Nucleus accumbens (tissue), 56 donors: ENCODE measurements around the gene CCDC149.

Source experiments
- DNase-seq, 56 donors: peaks; one replicate each; lab custom pipeline; 2025; lab: John Stamatoyannopoulos, UW

Gene CCDC149

GRCh38 chr4:24781999-24782745 is 130.7 kb downstream of the CCDC149 start:
- DNase-seq: peak in 4 of 56 donors; percentile 8 to 28 (median 10)

- no peak for DNase-seq
Observed at GRCh38 chr4:24780936-24781495, 131.8 kb downstream of the CCDC149 start.

DNA sequence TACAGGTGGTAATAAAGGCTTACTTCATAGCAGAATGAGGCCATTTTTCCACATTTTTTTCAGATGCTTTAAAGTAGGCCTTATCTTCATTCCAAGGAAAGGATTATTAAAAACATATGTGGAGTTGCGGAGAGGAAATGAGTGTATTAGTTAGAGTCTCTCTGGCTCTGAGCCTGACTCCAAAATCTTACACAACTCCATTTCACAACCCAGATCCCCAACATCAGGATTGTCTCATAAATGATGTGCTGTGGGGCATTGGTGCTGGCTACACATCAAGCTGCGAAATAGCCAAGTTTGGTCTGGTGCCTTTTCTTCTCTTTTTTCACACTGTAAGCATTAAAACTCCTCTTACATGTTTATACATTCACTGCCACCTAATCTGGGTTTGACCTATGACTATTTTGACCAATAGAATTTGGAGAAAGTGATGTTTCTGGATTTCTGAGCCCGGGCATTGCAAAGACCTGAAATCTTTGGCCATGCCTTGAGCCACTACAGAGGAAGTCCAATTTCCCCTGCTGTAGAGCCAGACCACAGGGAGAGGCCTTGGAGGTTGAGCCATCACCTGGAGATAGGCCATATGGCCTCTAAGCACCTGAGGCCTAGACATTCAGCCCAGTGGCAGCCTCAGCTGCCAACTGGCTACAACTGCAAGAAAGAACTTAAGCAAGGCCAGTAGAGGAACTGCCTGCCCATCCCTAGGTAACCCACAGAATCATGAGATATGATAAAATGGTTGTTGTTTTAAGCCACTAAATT is 134.2 kb downstream of the CCDC149 start:
- DNase-seq: no peak

GRCh38 chr4:24777536-24778463 is 135.0 kb downstream of the CCDC149 start:
- DNase-seq: no peak

GRCh38 chr4:24775750-24776149 is 137.1 kb downstream of the CCDC149 start:
- no peak for DNase-seq

- no peak for DNase-seq
Observed at GRCh38 chr4:24775032-24775605, 137.7 kb downstream of the CCDC149 start.

GRCh38 chr4:24774452-24774851 is 138.4 kb downstream of the CCDC149 start:
- DNase-seq: no peak

- no peak for DNase-seq
Observed at GRCh38 chr4:24772952-24773351, 139.9 kb downstream of the CCDC149 start.

- no peak for DNase-seq
Observed at GRCh38 chr4:24772061-24772705, 140.7 kb downstream of the CCDC149 start.

- DNase-seq: no peak
Observed at GRCh38 chr4:24771241-24771640, 141.6 kb downstream of the CCDC149 start.

GRCh38 chr4:24770667-24771066 is 142.2 kb downstream of the CCDC149 start:
- no peak for DNase-seq

DNA sequence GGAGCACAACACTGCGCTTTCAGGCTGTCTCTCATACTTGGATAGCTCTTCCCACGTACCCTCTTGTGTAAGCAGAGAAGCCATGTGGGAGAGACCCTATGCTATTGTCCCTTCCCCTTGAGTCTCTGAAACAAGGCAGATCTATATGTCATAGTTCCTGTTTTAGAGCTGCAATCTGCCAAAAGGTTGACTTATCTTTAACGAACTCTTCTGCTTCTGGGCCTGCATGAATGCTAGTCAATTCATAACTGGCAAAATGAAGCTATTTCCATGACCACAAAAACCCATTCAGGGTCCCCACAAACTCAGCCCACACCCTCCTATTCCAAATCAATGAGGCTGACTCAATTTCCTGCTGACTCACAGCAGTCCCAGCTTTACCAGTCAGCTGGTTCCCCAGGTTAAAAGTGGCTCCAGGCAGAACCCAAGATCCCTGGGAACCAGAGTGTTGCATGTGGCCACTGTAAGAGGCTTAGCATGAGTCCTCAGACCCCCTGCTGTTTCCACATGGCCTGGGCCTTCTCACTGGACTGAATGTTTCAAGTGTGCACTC is 142.7 kb downstream of the CCDC149 start:
- peak in 2 of 56 donors; percentile 2 to 3 for DNase-seq

GRCh38 chr4:24769571-24769970 is 143.3 kb downstream of the CCDC149 start:
- no peak for DNase-seq

GRCh38 chr4:24768604-24769003 is 144.2 kb downstream of the CCDC149 start:
- DNase-seq: no peak

- DNase-seq: no peak
Observed at GRCh38 chr4:24768006-24768405, 144.8 kb downstream of the CCDC149 start.

DNA sequence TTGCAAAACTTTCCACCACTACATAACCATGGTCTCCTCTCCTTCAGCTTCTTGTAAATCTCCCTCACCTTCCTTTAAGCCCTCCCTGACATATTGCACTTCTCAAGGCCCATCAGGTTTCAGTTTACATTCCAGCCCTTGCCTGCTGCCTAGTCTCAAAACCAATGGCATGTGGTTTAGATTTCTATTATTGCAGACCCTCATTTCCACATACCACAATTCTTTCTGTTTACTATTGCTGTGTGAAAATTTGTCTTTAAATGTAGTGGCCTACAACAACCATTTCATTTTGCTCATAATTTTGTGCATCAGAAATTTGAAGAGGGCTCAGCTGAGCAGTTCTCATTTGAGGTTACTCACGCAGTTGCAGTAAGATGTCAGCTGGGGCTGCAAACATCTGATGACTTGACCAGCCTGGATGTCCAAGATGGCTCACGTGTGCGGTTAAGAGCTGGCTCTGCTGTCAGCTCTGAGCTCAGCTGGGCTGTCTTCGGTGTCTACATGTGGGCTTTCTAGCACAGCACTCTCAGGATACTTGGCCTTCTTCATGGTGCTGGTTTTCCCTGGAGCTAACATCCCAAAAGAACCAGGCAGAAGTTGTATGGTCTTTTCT is 147.4 kb downstream of the CCDC149 start:
- no peak for DNase-seq

GRCh38 chr4:24764345-24764744 is 148.5 kb downstream of the CCDC149 start:
- DNase-seq: no peak

GRCh38 chr4:24763631-24764297 is 149.1 kb downstream of the CCDC149 start:
- DNase-seq: no peak
